ENCODE data around the gene BRSK2. TPM values are rescaled to one million over a fixed set of nuclear protein-coding genes. Genes with fewer than 3 reads are reported as not detected.
"Not testable (repeated sequence)": the region's sequence is repeated elsewhere in the genome, so short reads cannot be mapped to it uniquely, and the experiment has no call there.

Gene BRSK2
- total RNA-seq, 1 donor from 2014 or later, result 0.06 TPM

- no peak for DNase-seq (ENCODE audit: low read depth)
- no peak for TF ChIP-seq CTCF (conservative IDR thresholded peaks at IDR 0.05; ENCODE audit: low read depth, low read length)
These were observed 43.8 kb upstream of the BRSK2 start for GRCh38 chr11:1345737-1346513.

GRCh38 chr11:1346669-1347390 lies 42.9 kb upstream of the BRSK2 start:
- no peak for TF ChIP-seq CTCF (conservative IDR thresholded peaks at IDR 0.05; ENCODE audit: low read depth, low read length)
- DNase-seq (ENCODE audit: low read depth), result no peak
- H3K4me3 ChIP-seq (ENCODE audit: low read depth, low read length), result no peak overlapping the region

More at GRCh38 chr11:1345737-1346513, 43.8 kb upstream of the BRSK2 start:
- no peak overlapping the region for H3K4me3 ChIP-seq (ENCODE audit: low read depth, low read length)

- not testable (repeated sequence) for H3K4me3 ChIP-seq (ENCODE audit: low read depth, low read length); DNase-seq (ENCODE audit: low read depth)
These were observed 42.2 kb upstream of the BRSK2 start for GRCh38 chr11:1347411-1347999.

- TF ChIP-seq CTCF (conservative IDR thresholded peaks at IDR 0.05; ENCODE audit: low read depth, low read length), result no peak
- DNase-seq (ENCODE audit: low read depth), result no peak
- H3K4me3 ChIP-seq (ENCODE audit: low read depth, low read length), result no peak overlapping the region
These were observed 41.5 kb upstream of the BRSK2 start for GRCh38 chr11:1348146-1348795.

- DNase-seq (ENCODE audit: low read depth), result no peak
- no peak overlapping the region for H3K4me3 ChIP-seq (ENCODE audit: low read depth, low read length)
- no peak for TF ChIP-seq CTCF (conservative IDR thresholded peaks at IDR 0.05; ENCODE audit: low read depth, low read length)
These were observed 40.9 kb upstream of the BRSK2 start for GRCh38 chr11:1348796-1349326.

GRCh38 chr11:1349327-1350041 lies 40.2 kb upstream of the BRSK2 start:
- DNase-seq (ENCODE audit: low read depth), result no peak
- no peak for TF ChIP-seq CTCF (conservative IDR thresholded peaks at IDR 0.05; ENCODE audit: low read depth, low read length)

More at GRCh38 chr11:1349327-1350041, 40.2 kb upstream of the BRSK2 start:
- H3K4me3 ChIP-seq (ENCODE audit: low read depth, low read length), result no peak overlapping the region
